Measurements from ENCODE around the gene ONECUT2. TPM values are rescaled to one million over a fixed set of nuclear protein-coding genes. Genes with fewer than 3 reads are reported as not detected.

Gene ONECUT2
- total RNA-seq, 4 donors from 2014 or later = under 0.01 to 0.09 (median 0.04) TPM; not detected in 1

- H3K4me1 ChIP-seq = peaks cover 0 to 10% (median 7%) of the 10 kb centered on the region in 3 donors
- H3K9me3 ChIP-seq = no peaks in the 10 kb centered on the region
- H3K27me3 ChIP-seq = peaks cover 8 to 97% (median 16%) of the 10 kb centered on the region in 4 donors
- WGBS, 2 donors = 34 to 49% methylated on average over 5 to 6 of the region's 8 CpGs
- intact Hi-C loops (cut with DNase I) = no loop called here
- TF ChIP-seq POLR2A (IDR thresholded peaks at IDR 0.05) = no peak
- TF ChIP-seq, protein P1, sequence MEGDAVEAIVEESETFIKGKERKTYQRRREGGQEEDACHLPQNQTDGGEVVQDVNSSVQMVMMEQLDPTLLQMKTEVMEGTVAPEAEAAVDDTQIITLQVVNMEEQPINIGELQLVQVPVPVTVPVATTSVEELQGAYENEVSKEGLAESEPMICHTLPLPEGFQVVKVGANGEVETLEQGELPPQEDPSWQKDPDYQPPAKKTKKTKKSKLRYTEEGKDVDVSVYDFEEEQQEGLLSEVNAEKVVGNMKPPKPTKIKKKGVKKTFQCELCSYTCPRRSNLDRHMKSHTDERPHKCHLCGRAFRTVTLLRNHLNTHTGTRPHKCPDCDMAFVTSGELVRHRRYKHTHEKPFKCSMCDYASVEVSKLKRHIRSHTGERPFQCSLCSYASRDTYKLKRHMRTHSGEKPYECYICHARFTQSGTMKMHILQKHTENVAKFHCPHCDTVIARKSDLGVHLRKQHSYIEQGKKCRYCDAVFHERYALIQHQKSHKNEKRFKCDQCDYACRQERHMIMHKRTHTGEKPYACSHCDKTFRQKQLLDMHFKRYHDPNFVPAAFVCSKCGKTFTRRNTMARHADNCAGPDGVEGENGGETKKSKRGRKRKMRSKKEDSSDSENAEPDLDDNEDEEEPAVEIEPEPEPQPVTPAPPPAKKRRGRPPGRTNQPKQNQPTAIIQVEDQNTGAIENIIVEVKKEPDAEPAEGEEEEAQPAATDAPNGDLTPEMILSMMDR (IDR thresholded peaks at IDR 0.05) = no peak
- no peak overlapping the region for H3K27ac ChIP-seq
- H3K36me3 ChIP-seq = no peaks in the 10 kb centered on the region
- no peak for DNase-seq
- H3K4me3 ChIP-seq = no peak overlapping the region
Observed at GRCh38 chr18:57445488-57446319, 10.5 kb downstream of the ONECUT2 start.

DNA sequence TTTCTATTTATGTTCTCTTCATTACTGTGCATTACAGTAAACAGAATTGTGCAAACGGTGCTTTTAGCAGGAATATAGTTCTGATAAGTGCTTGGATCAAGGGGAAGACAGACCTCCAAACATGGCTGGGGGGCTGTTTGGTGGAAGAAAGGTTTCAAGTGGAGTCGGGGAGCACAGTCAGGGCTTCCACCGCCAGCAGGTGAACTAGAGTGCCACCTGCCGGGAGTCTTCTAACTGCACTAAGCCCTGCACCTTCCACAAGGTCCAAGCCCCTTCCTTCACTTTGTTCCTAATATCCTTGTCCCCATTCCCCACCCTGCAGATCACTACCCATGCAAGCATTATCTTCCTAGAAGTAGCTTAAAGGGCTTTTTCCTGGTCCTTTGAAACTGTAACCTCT lies 11.1 kb downstream of the ONECUT2 start:
- Histone ChIP-seq H3K4me3 (no peak overlapping the region), H3K27ac (no peak overlapping the region), H3K4me1 (peaks cover 0 to 4% (median 1%) of the 10 kb centered on the region in 3 donors), H3K27me3 (peaks cover 2 to 93% (median 11%) of the 10 kb centered on the region in 4 donors), H3K9me3 (no peaks in the 10 kb centered on the region), H3K36me3 (no peaks in the 10 kb centered on the region)
- intact Hi-C loops (cut with DNase I) = no loop called here
- no peak for DNase-seq
- TF ChIP-seq, protein P1 (IDR thresholded peaks at IDR 0.05) = peak in 4 of 6 experiments; percentile 23 to 47 (median 30)
- no peak for TF ChIP-seq POLR2A (IDR thresholded peaks at IDR 0.05)
- 0 to 7% methylated on average over 4 of the region's 4 CpGs for WGBS, 2 donors

GRCh38 chr18:57447154-57447621 lies 12.0 kb downstream of the ONECUT2 start:
- DNase-seq = no peak
- H3K4me3 ChIP-seq = no peak overlapping the region
- H3K27ac ChIP-seq = no peak overlapping the region
- H3K27me3 ChIP-seq = peaks cover 0 to 92% (median 5%) of the 10 kb centered on the region in 4 donors
- no peaks in the 10 kb centered on the region for H3K9me3 ChIP-seq
- H3K36me3 ChIP-seq = no peaks in the 10 kb centered on the region
- intact Hi-C loops (cut with DNase I) = no loop called here
- TF ChIP-seq POLR2A (IDR thresholded peaks at IDR 0.05) = no peak
- H3K4me1 ChIP-seq = no peaks in the 10 kb centered on the region
- 18 to 19% methylated on average over 9 to 12 of the region's 14 CpGs for WGBS, 2 donors

- Histone ChIP-seq H3K4me1 (no peaks in the 10 kb centered on the region), H3K36me3 (no peaks in the 10 kb centered on the region), H3K27me3 (peaks cover 0 to 38% (median 0%) of the 10 kb centered on the region in 4 donors), H3K9me3 (no peaks in the 10 kb centered on the region), H3K4me3 (no peak overlapping the region), H3K27ac (no peak overlapping the region)
- DNase-seq = no peak
- TF ChIP-seq, protein P1 (IDR thresholded peaks at IDR 0.05) = no peak
- TF ChIP-seq POLR2A (IDR thresholded peaks at IDR 0.05) = no peak
- intact Hi-C loops (cut with DNase I) = no loop called here
- 42 to 51% methylated on average over 5 of the region's 5 CpGs for WGBS, 2 donors
Observed at GRCh38 chr18:57455576-57456129, 20.5 kb downstream of the ONECUT2 start.

DNA sequence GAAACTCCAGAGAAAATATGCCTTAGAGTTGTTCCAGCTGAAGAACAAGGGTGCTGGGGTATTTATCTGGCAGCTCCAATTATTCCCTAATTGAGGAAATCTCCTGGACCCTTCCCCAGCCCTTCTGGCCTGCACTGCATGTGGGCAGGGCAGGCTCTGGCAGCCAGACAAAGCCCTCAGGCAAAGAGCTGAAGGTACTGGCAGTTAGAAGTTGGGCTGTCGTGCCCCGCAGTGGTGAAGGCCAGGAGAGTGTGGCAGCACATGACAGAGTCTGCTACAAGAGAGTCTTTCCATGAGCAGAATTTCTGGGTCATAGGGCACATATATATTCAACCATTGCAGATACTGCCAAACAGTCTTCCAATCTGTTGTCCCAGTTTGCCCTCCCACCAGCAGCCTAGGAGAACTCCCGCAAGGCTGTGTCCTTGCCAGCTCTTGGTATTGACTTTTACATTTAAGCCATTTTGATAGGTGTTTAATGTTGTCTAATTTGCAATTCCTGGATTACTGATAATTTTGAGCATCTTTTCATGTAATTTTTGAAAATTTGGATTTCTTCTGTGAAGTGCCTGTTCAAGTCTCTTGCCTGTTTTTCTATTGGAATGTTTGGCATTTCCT lies 26.6 kb downstream of the ONECUT2 start:
- Histone ChIP-seq H3K9me3 (no peaks in the 10 kb centered on the region), H3K4me3 (no peak overlapping the region), H3K27ac (no peak overlapping the region), H3K27me3 (no peaks in the 10 kb centered on the region), H3K4me1 (peaks cover 0 to 4% (median 0%) of the 10 kb centered on the region in 3 donors), H3K36me3 (no peaks in the 10 kb centered on the region)
- WGBS, 2 donors = 66 to 94% methylated on average over 2 to 3 of the region's 3 CpGs
- no peak for DNase-seq
- TF ChIP-seq, protein P1 (IDR thresholded peaks at IDR 0.05) = no peak
- no peak for TF ChIP-seq POLR2A (IDR thresholded peaks at IDR 0.05)
- intact Hi-C loops (cut with DNase I) = no loop called here

Data from esophagus squamous epithelium (tissue), 5 donors.